Naive thymus-derived CD4-positive, alpha-beta T cell (primary cell): ENCODE measurements around the gene MPP4. TPM values are rescaled to one million over a fixed set of nuclear protein-coding genes. Genes with fewer than 3 reads are reported as not detected.

Experiments
- ATAC-seq: fragments of 150-1000 bp; cut with Tn5 transposase; 2 replicates; pipeline ENCODE4 v1.10.0; 2021; ENCODE audit warnings: mild to moderate bottlenecking, moderate library complexity
- CTCF ChIA-PET: fragments of 350-600 bp; sonication (Branson Sonifier 250); formaldehyde crosslinking; loops from one replicate; lab custom pipeline; 2021; ENCODE audit warnings: antibody characterized with exemption; lab: Charles Lee
- POLR2A ChIA-PET: fragments of 350-600 bp; sonication (Branson Sonifier 250); formaldehyde crosslinking; loops from one replicate; lab custom pipeline; 2021; ENCODE audit warnings: antibody characterized with exemption, inconsistent platforms; lab: Charles Lee
- DNase-seq, 9 donors: peaks; one replicate each; pipeline versions ENCODE4 v3.0.0 to v3.0.0-alpha.2; 2020 to 2022; ENCODE audit warnings: mixed read lengths in 1 of 9
- H3K27ac ChIP-seq: one replicate; pipeline ENCODE4 v1.7.0; 2013; ENCODE audit warnings: mild to moderate bottlenecking, low read depth, low read length, moderate library complexity
- H3K27me3 ChIP-seq, 2 donors: one replicate each; pipeline ENCODE4 v1.7.0; 2013; ENCODE audit warnings: low read length in 2 of 2, mild to moderate bottlenecking in 2 of 2, moderate library complexity in 2 of 2; ENCODE audit not compliant: control insufficient read depth in 2 of 2, insufficient read depth in 2 of 2
- H3K36me3 ChIP-seq, 3 experiments: 1 replicate in 2 of 3; 2 replicates in 1 of 3; pipeline ENCODE4 v1.7.0; 2013; ENCODE audit warnings: low read length in 3 of 3, mild to moderate bottlenecking in 3 of 3, moderate library complexity in 1 of 3; ENCODE audit not compliant: insufficient read depth in 3 of 3, control insufficient read depth in 2 of 3
- H3K4me1 ChIP-seq, 2 donors: one replicate each; pipeline ENCODE4 v1.7.0; 2013; ENCODE audit warnings: low read length in 2 of 2, mild to moderate bottlenecking in 2 of 2, moderate library complexity in 1 of 2; ENCODE audit not compliant: control insufficient read depth in 2 of 2, insufficient read depth in 2 of 2
- H3K4me3 ChIP-seq: 2 replicates; pipeline ENCODE4 v1.7.0; 2013; ENCODE audit warnings: mild to moderate bottlenecking, low read length
- H3K9me3 ChIP-seq, 3 experiments: 1 replicate in 2 of 3; 2 replicates in 1 of 3; pipeline ENCODE4 v1.7.0; 2013; ENCODE audit warnings: low read length in 3 of 3; ENCODE audit not compliant: control insufficient read depth in 2 of 3
- H3K27ac Mint-ChIP-seq, 9 donors: one replicate each; pipeline ENCODE4 v1.8.0; 2020 to 2022; ENCODE audit warnings: mixed read lengths in 9 of 9, mild to moderate bottlenecking in 8 of 9, moderate library complexity in 5 of 9, inconsistent platforms in 2 of 9
- H3K27me3 Mint-ChIP-seq, 5 donors: one replicate each; pipeline ENCODE4 v1.8.0; 2021 to 2022; ENCODE audit warnings: mixed read lengths in 5 of 5, mild to moderate bottlenecking in 1 of 5
- H3K36me3 Mint-ChIP-seq, 5 donors: one replicate each; pipeline ENCODE4 v1.8.0; 2020 to 2022; ENCODE audit warnings: mixed read lengths in 5 of 5, mild to moderate bottlenecking in 3 of 5, inconsistent platforms in 1 of 5
- H3K4me1 Mint-ChIP-seq, 7 donors: one replicate each; pipeline ENCODE4 v1.8.0; 2020 to 2022; ENCODE audit warnings: mixed read lengths in 7 of 7, mild to moderate bottlenecking in 3 of 7, inconsistent platforms in 1 of 7
- H3K4me3 Mint-ChIP-seq, 10 donors: one replicate each; pipeline ENCODE4 v1.8.0; 2020 to 2022; ENCODE audit warnings: mild to moderate bottlenecking in 10 of 10, mixed read lengths in 10 of 10, moderate library complexity in 6 of 10, inconsistent platforms in 2 of 10
- H3K9me3 Mint-ChIP-seq, 11 donors: one replicate each; pipeline ENCODE4 v1.8.0; 2020 to 2022; ENCODE audit warnings: mixed read lengths in 11 of 11, mild to moderate bottlenecking in 4 of 11, inconsistent platforms in 1 of 11, moderate library complexity in 1 of 11
- intact Hi-C, 2 donors: fragments of 100-400 bp; cut with micrococcal nuclease; formaldehyde crosslinking; loops; one replicate each; pipeline ENCODE4 v1.15.1; 2023
- polyA plus RNA-seq, 2 donors: library from polyadenylated mRNA; unstranded; fragments of 300-500 nt; fragmentation: Illumina TruSeq; gene quantifications; one replicate each; pipeline ENCODE4 v1.2.3, GENCODE V29; 2021
- total RNA-seq, 6 experiments: library from RNA in 5 of 6; stranded (reverse) in 5 of 6; gene quantifications; 1 replicate in 5 of 6; 2 replicates in 1 of 6; pipeline ENCODE4 v1.2.3 and lab custom pipeline; 2021 to 2026

Gene MPP4
- total and polyA plus RNA-seq, 7 experiments from 2014 or later, result 0.12 to 0.47 TPM; not detected in 5

- POLR2A ChIA-PET, result interaction anchor here (0.6 to 0.7 kb wide), 2 partner anchors 11 to 13 kb away, joined by 3 to 5 read pairs; no protein-coding TSS in a partner anchor
- H3K4me3 Mint-ChIP-seq, result no peak overlapping the region
- H3K36me3 Mint-ChIP-seq, result no peaks in the 10 kb centered on the region
- Histone ChIP-seq H3K4me3 (no peak overlapping the region), H3K9me3 (no peaks in the 10 kb centered on the region), H3K27ac (no peak overlapping the region), H3K36me3 (no peaks in the 10 kb centered on the region), H3K4me1 (no peaks in the 10 kb centered on the region), H3K27me3 (no peaks in the 10 kb centered on the region)
- ATAC-seq (no peak), DNase-seq (no peak)
- H3K27me3 Mint-ChIP-seq, result peaks cover 4 to 35% (median 13%) of the 10 kb centered on the region in 5 donors
- H3K4me1 Mint-ChIP-seq, result peaks cover 0 to 6% (median 0%) of the 10 kb centered on the region in 7 donors
- intact Hi-C loops, result no loop called here
- H3K9me3 Mint-ChIP-seq, result no peaks in the 10 kb centered on the region
- no peak overlapping the region for H3K27ac Mint-ChIP-seq
- CTCF ChIA-PET, result interaction anchor here (0.6 kb wide), 1 partner anchor 746 kb away, joined by 3 read pairs; no protein-coding TSS in a partner anchor
Measured at GRCh38 chr2:201653221-201653620, 45.2 kb downstream of the MPP4 start.

- H3K27me3 Mint-ChIP-seq, result peaks cover 0 to 22% (median 13%) of the 10 kb centered on the region in 5 donors
- Histone ChIP-seq H3K27ac (no peak overlapping the region), H3K4me3 (no peak overlapping the region), H3K36me3 (no peaks in the 10 kb centered on the region), H3K27me3 (no peaks in the 10 kb centered on the region), H3K4me1 (no peaks in the 10 kb centered on the region), H3K9me3 (no peaks in the 10 kb centered on the region)
- ATAC-seq, result no peak
- ChIA-PET CTCF (no interaction called here), POLR2A (no interaction called here)
- no peaks in the 10 kb centered on the region for H3K9me3 Mint-ChIP-seq
- no peak overlapping the region for H3K27ac Mint-ChIP-seq
- H3K36me3 Mint-ChIP-seq, result no peaks in the 10 kb centered on the region
- no peak overlapping the region for H3K4me3 Mint-ChIP-seq
- DNase-seq, result no peak
- peaks cover 0 to 7% (median 0%) of the 10 kb centered on the region in 7 donors for H3K4me1 Mint-ChIP-seq
- intact Hi-C loops, result loop anchor here (10.0 kb wide), 3 partner anchors 785 to 1735 kb away; partner anchors contain the start of genes C2orf69 (in 1 of the 2), CLK1 (in 1 of the 2) and CYP20A1 (in 1 of the 2)
Measured at GRCh38 chr2:201649442-201649841, 49.0 kb downstream of the MPP4 start.

GRCh38 chr2:201647431-201647830 is 51.0 kb downstream of the MPP4 start:
- no peak for DNase-seq
- Mint-ChIP-seq H3K9me3 (no peaks in the 10 kb centered on the region), H3K27me3 (peaks cover 0 to 15% (median 7%) of the 10 kb centered on the region in 5 donors), H3K4me1 (peaks cover 0 to 11% (median 9%) of the 10 kb centered on the region in 7 donors), H3K27ac (no peak overlapping the region), H3K4me3 (no peak overlapping the region), H3K36me3 (no peaks in the 10 kb centered on the region)
- POLR2A ChIA-PET, result interaction anchor here (0.7 kb wide), 1 partner anchor 53 kb away, joined by 3 read pairs; no protein-coding TSS in a partner anchor
- Histone ChIP-seq H3K36me3 (peaks cover 0 to 5% (median 0%) of the 10 kb centered on the region in 3 experiments), H3K4me3 (no peak overlapping the region), H3K9me3 (no peaks in the 10 kb centered on the region), H3K27ac (no peak overlapping the region), H3K4me1 (peaks cover 0 to 5% of the 10 kb centered on the region in 2 donors), H3K27me3 (no peaks in the 10 kb centered on the region)
- CTCF ChIA-PET, result no interaction called here
- intact Hi-C loops, result loop anchor here (10.0 kb wide), 3 partner anchors 783 to 1733 kb away; partner anchors contain the start of genes C2orf69 (in 1 of the 2), CLK1 (in 1 of the 2) and CYP20A1 (in 1 of the 2)
- ATAC-seq, result no peak

- intact Hi-C loops, result loop anchor here (5.0 to 10.0 kb wide), 11 partner anchors 237 to 1729 kb away; partner anchors contain the start of genes BMPR2 (in 1 of the 2), C2orf69 (in 1 of the 2), CASP10 (in 1 of the 2) and CLK1 (in 1 of the 2)
- ChIA-PET CTCF (interaction anchor here (0.6 to 1.0 kb wide), 2 partner anchors 13 to 69 kb away, joined by 3 read pairs; no protein-coding TSS in a partner anchor), POLR2A (interaction anchor here (3.2 kb wide), 1 partner anchor 193 kb away, joined by 19 read pairs; the partner anchor contains the start of genes STRADB and TRAK2)
- Histone ChIP-seq H3K27me3 (no peaks in the 10 kb centered on the region), H3K9me3 (no peaks in the 10 kb centered on the region), H3K4me1 (peaks cover 3 to 5% of the 10 kb centered on the region in 2 donors), H3K36me3 (peaks cover 0 to 5% (median 0%) of the 10 kb centered on the region in 3 experiments), H3K4me3 (no peak overlapping the region), H3K27ac (no peak overlapping the region)
- peaks cover 0 to 4% (median 0%) of the 10 kb centered on the region in 5 donors for H3K27me3 Mint-ChIP-seq
- ATAC-seq, result no peak
- peak overlapping the region; percentile 22 to 99 (median 92) for H3K4me3 Mint-ChIP-seq
- peak overlapping the region in 8 of 9 donors; percentile 71 to 100 (median 90) for H3K27ac Mint-ChIP-seq
- no peaks in the 10 kb centered on the region for H3K9me3 Mint-ChIP-seq
- H3K4me1 Mint-ChIP-seq, result peaks cover 5 to 21% (median 12%) of the 10 kb centered on the region in 7 donors
- no peak for DNase-seq
- H3K36me3 Mint-ChIP-seq, result no peaks in the 10 kb centered on the region
Measured at GRCh38 chr2:201644001-201644400, 54.4 kb downstream of the MPP4 start.

- Mint-ChIP-seq H3K4me1 (peaks cover 5 to 21% (median 12%) of the 10 kb centered on the region in 7 donors), H3K27ac (peak within 1 kb of the TSS; percentile 76 to 100 (median 97)), H3K9me3 (no peaks in the 10 kb centered on the region), H3K27me3 (peaks cover 0 to 4% (median 0%) of the 10 kb centered on the region in 5 donors), H3K4me3 (peak within 1 kb of the TSS; percentile 86 to 99 (median 96)), H3K36me3 (no peaks in the 10 kb centered on the region)
- Histone ChIP-seq H3K4me1 (peaks cover 3 to 5% of the 10 kb centered on the region in 2 donors), H3K27ac (peak within 1 kb of the TSS; percentile 87), H3K9me3 (no peaks in the 10 kb centered on the region), H3K27me3 (no peaks in the 10 kb centered on the region), H3K36me3 (peaks cover 0 to 5% (median 0%) of the 10 kb centered on the region in 3 experiments), H3K4me3 (peak within 1 kb of the TSS; percentile 95)
- DNase-seq, result peak in 8 of 9 donors; percentile 43 to 65 (median 62)
- ATAC-seq, result peak; percentile 67
- POLR2A ChIA-PET, result interaction anchor here (1.0 to 3.2 kb wide), 6 partner anchors 14 to 779 kb away, joined by 3 to 19 read pairs (median 5); partner anchors contain the start of genes ALS2, CFLAR, CLK1 and STRADB
- CTCF ChIA-PET, result interaction anchor here (0.6 to 1.0 kb wide), 2 partner anchors 14 to 69 kb away, joined by 3 read pairs; no protein-coding TSS in a partner anchor
- intact Hi-C loops, result loop anchor here (1.0 to 10.0 kb wide), 18 partner anchors 236 to 1729 kb away; partner anchors contain the start of genes CASP10 (in 2 of the 2), NBEAL1 (in 2 of the 2), BMPR2 (in 1 of the 2) and BZW1 (in 1 of the 2)
Measured at GRCh38 chr2:201643216-201643890, 55.1 kb downstream of the MPP4 start, which contains the start of gene TMEM237. Gene TMEM237, minus strand, starts transcription at chr2:201643503. Its CDS starts 103 bp downstream, at chr2:201643400.
